ENCODE results near the gene LTBR.
"Not testable (repeated sequence)": the region's sequence is repeated elsewhere in the genome, so short reads cannot be mapped to it uniquely, and the experiment has no call there.

Gene LTBR

DNA sequence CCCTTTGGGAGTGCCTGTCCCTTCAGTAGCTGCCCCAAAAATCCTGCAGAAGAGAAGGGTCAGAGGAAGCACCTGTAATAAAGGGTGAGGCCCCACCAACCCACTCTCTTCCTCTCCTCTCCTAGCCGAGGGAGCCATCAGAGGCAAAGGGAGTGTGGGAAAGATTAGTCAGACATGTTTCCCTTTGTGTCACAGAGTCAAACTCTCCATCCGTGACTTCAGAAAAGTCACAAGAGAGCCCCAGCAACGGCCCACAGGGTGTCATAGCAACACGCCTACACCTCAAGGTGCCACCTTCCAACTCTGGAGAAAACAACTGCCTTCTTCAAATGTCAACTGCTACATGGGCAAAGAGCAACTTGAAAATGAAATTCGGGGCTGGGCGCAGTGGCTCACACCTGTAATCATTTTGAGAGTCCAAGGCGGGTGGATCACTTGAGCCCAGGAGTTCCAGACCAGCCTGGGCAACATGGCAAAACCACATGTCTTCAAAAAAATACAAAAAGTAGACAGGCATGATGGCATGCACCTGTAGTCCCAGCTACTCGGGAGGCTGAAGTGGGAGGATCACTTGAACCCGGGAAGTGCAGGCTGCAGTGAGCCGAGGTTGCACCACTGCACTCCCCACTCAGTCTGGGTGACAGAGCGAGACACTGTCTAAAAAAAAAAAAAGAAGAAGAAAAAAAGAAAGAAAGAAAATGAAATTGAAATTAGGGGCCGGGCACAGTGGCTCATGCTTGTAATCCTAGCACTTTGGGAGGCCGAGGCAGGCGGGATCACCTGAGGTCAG lies 43.1 kb downstream of the LTBR start:
- peak; percentile 79 to 83 for DNase-seq

DNA sequence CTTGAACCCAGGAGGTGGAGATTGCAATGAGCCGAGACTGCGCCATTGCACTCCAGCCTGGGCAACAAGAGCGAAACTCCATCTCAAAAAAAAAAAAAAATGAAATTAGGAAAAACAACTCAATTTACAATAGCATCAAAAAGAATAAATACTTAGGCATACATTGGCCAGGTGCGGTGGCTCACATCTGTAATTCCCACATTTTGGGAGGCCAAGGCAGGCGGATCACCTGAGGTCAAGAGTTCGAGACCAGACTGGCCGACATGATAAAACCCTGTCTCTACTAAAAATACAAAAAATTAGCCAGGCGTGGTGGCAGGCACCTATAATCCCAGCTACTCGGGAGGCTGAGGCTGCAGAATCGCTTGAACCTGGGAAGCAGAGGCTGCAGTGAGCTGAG lies 43.8 kb downstream of the LTBR start:
- DNase-seq = not testable (repeated sequence)

DNA sequence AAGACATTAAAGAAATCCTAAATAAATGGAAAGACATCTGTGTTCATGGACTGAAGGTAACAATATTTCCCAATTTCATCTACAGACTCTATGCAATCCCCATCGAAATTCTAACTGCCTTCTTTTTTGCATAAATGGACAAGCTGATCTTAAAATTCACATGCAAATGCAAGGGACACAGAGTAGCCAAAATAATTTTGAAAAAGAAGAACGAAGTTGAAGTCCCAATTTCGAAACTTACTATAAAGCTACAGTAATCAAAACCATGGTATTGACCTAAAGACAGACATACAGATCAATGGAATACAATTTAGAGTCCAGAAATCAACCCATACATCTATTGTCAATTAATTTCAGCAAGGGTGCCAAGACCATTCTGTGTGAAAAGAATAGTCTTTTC lies 44.4 kb downstream of the LTBR start:
- DNase-seq = no peak

DNA sequence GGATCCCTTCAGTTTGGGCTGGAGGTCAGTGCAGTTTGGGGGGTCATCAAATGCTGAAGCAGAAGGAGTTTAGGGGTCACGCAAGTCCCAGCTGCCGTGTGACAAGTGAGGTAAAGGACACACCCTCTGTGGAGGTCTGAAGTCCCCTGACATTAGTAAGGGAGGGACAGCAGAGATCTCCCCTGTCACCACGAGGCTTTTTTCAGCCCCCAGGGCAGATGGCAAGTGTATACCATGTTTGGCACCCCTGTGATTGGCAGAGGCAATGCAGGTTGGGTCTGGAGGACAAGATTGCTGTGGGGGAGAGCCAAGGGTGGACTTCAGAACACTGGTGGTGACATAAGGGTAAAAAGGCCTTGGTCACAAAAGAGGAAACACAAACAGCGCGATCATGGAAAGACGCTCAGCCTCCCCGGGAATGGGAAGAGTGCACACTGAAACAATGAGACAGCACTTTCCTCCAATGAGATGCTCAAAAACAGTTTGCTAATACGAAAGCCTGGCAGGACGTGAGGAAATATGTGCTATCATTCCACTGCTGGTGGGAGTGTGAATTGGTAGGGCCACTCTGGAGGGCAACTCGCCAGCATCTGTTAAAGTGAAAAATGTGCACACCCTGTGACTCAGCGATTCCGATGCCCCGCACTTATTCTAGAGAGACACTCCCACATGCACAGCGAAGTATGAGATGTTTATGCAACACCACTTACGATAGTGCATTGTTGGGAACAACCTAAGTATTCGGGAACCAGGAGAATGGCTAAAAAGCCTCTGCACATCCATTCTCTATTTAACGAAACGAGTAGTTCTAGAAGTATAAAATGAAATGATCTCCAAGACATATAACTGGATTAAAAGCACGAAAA lies 46.4 kb downstream of the LTBR start:
- DNase-seq = no peak

DNA sequence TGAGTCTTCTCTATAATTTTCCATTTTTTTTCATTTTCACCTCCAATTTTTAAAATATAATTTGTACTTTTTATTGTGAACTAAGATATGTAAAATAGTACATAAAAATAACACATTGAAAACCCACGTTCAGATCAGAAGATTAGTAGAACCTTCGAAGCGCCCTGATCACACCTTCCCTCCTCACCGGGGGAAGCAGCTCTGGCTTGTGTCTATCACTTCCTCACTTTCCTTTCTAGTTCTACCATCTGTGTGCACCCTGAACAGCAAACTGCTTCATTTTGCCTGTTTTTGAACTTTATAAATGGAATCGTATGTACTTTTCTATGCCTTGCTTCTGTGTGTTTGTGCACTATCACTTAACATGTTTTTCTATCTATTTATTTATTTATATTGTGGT lies 49.0 kb downstream of the LTBR start:
- no peak for DNase-seq

DNA sequence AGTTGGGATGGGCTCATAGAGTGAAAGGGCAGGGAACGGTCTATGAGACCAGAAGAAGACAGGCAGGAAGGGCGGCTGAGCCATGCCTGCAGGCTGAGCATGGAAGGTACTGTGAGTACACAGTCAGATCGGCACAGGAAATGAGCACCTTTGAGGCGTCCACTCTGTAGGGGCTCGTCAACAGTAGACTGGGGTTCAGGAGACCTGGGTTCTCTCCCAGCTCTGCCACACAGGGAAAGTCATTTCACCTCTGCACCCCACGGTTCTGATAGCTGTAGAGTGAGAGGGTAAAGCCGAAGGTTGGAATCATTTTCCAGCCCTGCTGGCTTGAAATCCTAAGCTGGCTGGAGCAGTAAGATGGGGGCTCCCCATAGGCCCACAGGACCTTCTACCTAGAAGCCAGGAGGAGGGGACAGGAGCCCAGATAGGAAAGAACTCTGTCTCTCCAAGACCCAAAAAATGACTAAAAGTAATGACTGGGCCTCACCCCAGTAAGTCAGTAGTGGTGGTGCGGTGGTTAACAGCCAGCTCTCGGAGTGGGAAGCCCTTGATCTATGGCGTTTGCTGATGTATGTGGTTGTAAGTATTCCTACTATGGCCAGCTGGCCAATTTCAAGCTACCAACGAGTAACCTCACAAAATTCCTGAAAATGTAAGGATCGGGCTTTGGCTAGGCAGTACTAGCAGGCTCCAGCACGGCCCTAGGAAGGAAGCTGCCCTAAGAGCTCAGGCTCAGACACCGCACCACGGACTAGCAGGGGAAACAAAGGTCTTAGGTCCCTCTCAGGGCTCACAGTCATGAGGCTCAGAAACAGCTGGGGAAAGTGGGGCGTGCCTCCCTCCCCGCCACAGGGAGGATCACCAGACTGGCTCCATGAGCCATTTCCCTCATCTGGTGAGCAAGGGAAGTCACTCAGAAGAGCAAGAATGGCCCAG lies 50.5 kb downstream of the LTBR start:
- no peak for DNase-seq

DNA sequence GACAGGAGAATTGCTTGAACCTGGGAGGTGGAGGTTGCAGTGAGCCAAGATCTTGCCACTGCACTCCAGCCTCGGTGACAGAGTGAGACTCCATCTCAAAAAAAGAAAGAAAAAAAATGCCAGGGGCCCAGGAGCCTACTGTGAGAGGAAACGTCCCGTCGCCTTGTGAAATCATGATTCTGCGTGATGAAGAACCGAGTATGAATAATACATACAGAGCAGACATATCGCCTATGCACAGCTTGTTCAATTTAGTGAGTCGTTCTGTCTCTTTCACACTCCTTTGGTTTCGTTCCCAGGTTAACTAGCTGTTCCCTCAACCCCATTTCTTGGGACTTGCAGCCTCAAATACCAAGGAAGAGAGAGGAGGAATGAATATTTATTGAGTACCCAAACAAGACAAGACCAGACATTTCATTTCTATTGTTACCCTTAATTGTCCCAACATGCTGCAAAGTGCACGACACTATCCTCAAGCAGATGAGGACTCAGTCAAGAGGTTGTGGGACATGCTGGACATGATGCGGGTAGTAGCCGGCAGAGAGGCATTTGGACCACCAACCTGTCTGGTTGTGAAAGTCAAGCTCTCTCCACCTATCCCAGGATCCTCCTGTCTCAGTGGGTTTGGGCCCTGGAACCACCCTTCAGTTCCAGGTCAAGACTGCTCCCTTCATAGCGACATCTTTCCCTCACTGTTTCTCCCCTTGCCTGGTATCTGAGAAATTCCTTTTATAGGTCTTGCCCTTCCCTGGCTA lies 52.2 kb downstream of the LTBR start:
- no peak for DNase-seq

DNA sequence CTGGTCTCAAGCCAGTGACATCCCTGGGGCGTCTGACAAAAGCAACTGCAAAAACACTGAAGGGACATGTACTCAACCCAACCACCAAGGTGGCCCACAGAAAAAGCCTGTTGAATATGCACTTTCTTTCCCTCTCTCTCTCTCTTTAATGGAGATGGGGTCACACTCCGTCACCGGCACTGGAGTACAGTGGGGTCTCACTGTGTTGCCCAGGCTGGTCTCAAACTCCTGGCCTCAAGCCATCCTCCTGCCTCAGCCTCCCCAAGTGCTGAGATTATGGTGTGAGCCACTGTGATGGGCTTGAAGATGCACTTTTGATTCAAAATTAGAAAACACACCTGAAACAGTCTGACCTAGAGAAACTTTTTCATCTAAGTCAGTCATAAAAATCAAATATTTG lies 53.6 kb downstream of the LTBR start:
- no peak for DNase-seq

DNA sequence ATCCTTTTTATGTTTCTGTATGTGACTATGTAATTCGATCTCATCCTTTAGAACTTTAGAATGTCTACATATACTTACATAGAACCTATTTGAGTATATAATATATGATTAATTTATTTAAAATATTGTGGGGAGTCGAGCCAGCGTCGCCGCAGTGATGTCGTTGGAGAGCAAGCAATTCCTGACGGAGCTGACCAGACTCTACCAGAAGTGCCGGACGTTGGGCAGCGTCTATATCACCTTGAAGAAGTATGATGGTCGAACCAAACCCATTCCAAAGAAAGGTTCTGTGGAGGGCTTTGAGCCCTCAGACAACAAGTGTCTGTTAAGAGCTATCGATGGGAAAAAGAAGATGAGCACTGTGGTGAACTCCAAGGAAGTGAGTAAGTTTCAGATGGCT lies 54.4 kb downstream of the LTBR start:
- DNase-seq = no peak

DNA sequence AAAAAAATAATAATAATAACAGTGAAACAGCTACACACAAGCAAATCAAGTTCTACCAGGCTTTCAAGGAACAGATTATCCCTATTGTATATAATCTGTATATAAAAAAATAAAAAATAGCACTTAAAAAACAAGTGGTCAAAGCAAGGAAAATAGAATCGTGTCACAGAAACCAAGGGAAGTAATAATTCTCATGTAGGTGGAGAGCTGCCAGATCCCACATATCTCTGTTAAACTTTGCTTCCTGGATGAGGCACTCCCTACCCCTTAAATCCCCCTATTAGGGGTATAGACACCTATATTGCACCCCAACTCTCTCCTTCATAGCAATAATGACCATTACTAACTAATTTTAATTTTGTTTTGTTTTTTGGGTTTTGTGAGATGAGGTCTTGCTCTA lies 56.4 kb downstream of the LTBR start:
- DNase-seq = no peak
